GM18870 (cell line): Measurements from ENCODE around the gene MMP10.

Experiments
- ATAC-seq: cut with Tn5 transposase; IDR thresholded peaks from one replicate; pipeline ENCODE4 v1.9.1; 2021; ENCODE audit warnings: moderate library complexity; ENCODE audit not compliant: unreplicated experiment

Gene MMP10

DNA sequence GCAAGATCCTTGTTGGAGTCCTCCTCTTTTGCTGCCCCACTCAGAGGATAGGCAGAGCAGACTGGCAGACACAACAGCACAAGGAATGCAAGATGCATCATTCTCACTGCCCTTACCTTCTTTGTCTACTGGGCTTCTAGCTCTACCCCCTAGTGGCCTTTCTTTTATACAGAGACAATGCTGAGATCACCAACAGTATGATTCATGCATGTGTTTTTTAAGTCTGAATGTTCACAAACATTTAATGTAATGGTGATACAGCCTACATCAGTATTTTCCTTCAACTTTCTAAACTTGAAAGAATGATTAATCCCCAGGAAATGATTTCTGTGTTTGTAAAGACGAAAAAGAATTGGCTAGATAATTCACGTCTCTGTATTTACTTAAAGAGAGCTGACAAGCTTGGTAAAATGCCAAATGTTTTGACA lies at the start of gene MMP10:
MMP10 (minus strand) TSS at position 138 of the 428 bp plus-strand sequence; CDS start at position 101, 37 bp downstream.
- ATAC-seq: no peak

- ATAC-seq: no peak
These were observed 49.0 kb upstream of the MMP10 start for GRCh38 chr11:102829316-102830000.

DNA sequence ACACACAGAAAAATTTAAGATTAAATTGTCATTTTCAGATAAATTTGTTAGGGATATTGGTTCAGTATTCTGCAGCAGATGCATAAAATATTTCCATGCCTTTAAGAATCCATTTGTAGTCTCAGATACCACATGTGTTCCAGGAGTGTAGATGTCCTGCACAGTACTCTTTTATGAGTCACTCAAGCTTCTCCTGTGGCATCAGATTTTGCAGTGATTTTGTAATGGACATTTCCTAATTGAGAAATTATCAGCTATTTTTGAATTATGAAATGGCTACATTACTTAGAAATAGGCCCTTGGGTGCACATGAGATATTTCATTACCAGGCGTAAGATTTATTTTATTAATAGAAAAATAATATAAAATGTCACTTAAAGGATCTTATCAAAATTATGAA lies 44.1 kb upstream of the MMP10 start:
- ATAC-seq: no peak

DNA sequence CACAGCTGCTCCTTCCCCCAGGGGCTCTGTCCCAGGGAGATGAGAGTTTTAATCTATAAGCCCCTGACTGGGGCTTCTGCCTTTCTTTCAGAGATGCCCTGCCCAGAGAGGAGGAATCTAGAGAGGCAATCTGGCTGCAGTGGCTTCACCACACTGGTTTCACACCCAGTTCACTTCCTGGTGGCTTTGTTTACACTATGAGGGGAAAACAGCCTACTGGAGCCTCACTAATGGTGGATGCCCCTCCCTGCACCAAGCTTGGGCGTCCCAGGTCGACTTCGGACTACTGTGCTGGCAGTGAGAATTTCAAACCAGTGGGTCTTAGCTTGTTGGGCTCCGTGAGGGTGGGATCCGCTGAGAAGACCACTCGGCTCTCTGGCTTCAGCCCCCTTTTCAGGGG lies 39.1 kb upstream of the MMP10 start:
- ATAC-seq: no peak

DNA sequence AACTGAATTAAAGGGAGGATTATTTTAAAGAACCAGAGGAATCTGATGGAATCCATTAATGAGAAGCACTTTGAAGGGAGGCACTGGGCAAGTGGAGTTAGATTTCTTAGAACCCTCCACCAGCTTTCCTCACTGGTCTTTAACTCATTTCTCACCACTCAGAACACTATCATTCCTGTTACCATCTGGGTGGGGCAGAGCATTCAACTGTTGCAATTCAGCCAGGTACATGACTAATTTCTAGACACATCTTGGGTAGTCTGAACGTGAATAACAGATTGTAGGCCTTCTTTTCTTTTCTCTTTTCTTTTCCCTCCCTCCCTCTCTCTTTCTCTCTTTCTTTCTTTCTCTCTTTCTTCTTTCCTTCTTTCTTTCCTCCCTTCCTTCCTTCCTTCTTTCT lies 33.1 kb upstream of the MMP10 start:
- ATAC-seq: no peak

DNA sequence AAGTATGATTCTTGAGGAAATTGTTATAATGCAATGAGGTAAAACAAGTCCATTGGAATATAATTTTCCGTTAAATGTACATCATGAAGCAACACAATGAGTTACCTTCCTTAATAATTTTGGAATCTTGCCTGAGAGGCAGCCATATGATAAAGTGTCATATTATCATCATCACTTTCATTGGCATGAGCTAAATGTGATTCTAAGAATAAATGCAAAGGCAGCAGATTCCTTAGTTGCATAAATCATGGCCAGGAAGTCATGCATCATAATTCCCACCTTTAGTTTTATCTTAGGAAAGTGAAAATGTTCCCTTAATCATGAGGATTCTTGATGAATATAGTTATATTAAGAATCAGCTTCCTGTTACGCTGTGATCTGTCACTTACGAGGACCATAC lies 31.8 kb upstream of the MMP10 start:
- no peak for ATAC-seq

DNA sequence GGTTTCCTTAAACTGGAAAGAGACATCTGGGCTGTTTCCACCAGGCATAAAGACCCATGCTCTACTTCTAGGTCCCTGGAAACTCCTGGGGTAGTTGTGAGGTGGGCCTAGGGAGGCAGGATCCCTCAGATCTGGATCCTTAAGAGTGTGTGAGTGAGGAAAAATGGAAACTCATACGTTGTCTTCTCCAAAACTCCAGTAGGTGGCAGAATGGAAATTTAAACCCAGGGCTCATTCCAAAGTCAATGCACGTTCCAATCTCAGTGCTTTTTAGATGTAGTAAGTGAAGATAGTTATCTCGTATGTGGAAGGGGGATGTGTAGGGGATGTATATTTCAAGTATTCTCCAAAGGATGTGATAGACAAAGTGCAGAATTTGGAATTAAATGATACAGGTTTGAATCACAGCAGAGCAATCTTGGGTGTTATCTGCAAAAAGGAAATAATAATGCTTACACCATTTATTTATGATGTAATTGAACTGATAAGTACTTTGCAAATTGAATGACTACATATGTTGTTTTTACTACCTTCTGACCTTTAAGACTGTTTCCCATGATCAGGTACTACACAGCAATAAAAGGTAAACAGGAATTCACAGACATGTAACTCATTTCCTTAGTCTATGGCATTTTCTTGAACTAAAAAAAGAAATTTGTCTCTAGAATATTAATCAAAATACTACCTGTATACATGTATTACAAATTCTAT lies 30.7 kb upstream of the MMP10 start:
- ATAC-seq: no peak

- ATAC-seq: no peak
These were observed 29.5 kb upstream of the MMP10 start for GRCh38 chr11:102809971-102810370.

DNA sequence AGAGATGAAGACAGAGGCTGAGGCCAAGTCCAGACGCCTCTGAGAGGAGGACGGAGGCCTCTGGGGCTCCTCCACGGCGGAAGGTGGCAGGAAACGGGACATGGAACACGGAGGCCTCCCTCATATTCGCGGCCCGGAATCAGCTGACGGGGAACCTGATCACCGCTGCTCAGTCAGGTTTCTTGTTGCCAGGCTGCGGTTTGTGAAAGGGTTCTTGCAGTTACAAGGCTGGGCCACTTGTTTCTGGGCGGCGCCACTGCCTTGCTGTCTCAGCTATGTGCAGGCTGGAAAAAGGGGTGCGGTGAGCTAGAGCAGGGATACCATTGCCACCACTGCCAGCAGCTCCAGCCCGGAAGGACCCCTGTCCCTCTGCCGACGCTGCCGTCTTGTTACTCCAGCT lies 27.5 kb upstream of the MMP10 start:
- no peak for ATAC-seq

DNA sequence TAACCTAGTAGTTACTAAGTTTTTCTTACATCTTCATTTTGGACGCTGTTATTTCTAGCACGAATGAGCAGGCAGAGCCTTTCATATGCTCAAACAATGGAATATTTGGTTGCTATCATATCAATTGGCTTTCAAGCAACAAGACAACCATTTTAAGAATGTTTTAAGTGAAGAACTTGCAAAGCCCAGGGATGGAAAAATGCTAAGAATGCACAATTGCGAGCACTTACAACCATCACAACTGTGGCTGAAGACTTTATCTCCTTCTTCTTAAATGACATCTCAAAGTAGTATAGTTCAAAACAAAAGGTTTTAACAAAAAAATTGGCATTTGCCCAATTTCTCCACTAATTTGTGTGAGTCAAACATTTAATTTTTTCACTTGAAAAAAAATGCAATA lies 25.9 kb upstream of the MMP10 start:
- no peak for ATAC-seq

DNA sequence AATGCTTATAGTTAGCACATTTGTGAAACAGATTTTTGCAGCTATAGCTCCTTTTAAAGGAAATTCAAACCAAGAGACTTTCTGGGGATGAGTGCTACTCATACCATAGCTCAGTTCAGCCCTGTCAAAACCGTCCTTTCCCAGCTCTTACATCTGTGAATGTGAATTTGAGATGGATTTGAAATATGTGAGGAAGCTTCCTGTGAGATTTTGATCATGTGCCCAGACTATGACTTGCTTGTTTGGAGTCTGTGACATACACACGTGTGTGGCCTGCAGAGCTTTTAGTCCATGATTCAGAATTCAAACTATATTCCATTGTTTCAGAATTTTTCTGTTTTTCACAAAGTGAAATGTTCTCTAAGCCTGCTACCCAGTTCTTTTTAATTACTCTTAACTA lies 21.9 kb upstream of the MMP10 start:
- ATAC-seq: no peak

DNA sequence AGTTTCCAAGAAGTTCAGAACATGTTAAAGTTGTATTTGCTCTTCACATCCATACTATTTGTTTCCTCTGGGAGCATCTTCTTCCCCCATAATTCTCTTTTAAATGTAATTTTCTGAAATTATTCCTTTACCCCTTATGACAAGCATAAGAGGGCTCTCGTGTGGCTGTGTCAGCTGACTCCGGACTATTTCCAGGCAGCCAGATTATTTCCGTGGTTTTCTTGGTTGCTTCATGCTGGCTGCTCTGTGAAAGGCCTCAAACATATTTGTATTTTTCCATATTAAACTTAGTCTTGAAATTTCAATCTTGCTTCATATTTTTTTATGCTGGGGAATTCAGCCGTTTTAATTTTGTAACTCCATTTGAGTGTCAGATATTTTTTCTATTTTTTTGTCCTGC lies 20.3 kb upstream of the MMP10 start:
- ATAC-seq: no peak

GRCh38 chr11:102799681-102800340 lies 19.4 kb upstream of the MMP10 start:
- no peak for ATAC-seq

DNA sequence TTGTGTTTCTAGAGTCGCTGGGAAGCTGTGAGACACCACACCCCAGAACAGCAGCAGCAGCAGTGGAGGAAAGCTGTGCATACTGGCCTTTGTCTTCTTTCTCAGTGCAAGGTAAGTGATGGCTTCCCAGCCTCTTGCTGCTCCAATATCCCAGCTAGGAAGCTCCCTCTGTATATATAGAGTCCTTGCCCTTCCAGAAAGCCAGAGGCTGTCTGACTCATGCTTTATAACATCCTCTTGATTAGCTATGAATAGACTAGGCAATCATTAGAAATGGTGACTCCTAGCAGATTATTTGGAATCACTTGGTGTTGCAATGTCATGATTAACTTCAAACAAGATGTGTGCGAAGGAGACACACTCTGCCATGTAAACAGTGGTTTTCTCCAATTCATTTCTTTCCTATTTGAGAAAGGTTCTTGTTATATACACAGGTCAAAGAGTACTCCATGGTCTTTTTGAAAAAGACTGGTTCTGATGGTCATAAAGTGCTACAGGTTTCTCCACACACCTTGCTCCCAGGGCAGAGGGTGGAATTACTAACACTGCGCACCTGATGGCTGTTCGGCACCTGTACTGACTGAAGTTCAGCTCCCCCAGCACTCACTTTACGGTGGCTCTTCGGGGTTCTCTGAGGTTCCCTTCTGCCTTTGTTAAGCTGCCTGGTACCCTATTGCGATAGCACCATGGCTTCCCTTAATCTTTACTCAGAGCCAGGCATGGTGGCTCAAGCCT lies 17.8 kb upstream of the MMP10 start, which contains the start of gene MMP1:
MMP1 (minus strand) TSS at position 149 of the 735 bp plus-strand sequence; CDS start at position 81, 68 bp downstream.
- ATAC-seq: no peak

DNA sequence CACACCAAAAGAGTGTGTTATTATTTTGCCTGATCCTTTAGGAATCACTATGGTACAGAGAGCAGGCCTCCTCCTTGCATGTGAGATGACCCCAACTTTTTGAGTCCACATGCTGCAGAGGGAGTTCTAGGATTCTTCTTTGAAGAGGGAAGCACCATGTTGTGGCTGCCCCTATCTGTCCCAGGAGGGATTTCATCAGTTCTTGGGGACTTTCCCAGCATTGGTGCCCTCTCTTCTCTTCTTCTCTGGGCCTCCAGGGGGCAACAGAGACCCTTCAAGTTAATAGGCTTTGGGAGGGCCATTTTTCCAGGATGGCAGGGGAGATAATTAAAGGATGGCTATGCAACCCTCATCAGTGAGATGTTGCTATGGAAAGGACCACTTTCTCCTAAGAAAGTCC lies 14.0 kb upstream of the MMP10 start:
- peak; percentile 81 for ATAC-seq

DNA sequence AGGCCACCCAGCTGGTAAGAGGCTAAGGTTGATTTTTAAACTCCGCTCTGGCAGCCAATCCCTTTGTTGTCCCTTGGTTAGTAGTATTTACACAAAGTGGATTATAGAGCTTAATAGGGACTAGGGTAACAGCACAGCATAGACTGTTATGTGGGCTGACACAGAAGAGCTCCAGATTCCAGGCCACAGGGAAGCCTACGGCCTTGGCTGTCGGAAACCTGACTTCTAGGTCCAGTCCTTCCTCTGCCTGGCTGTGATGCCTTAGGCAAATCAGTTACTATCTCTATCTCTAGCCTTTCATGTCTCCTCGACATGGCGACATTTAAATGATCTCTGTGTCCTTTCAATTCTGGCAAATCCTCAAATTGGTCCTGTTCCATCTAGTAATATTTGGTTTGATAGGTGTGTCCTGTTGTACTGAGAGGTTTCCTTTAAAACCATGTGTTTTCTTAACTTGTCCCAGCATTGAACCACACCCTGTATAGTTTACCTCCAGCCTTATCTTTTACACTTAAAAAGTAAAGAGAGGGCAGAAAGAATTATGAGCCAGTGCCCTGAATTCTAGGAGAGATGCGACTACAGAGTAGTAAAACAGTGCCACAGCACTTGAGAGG lies 13.4 kb upstream of the MMP10 start:
- no peak for ATAC-seq

DNA sequence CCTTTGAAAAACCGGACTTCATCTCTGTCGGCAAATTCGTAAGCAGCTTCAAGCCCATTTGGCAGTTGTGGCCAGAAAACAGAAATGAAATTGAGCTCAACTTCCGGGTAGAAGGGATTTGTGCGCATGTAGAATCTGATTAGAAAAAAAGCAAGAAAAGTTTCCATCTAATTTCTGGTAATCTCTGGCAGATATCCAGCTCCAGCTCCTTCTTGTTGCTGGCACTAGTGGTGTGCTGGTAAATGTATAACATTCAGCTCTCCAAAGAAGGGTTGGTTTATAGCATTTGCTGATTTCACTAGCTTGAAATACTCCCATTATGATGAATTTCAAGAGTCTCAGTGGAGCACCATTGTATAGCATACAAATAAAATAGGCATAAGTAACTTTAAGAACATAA lies 12.2 kb upstream of the MMP10 start:
- no peak for ATAC-seq

DNA sequence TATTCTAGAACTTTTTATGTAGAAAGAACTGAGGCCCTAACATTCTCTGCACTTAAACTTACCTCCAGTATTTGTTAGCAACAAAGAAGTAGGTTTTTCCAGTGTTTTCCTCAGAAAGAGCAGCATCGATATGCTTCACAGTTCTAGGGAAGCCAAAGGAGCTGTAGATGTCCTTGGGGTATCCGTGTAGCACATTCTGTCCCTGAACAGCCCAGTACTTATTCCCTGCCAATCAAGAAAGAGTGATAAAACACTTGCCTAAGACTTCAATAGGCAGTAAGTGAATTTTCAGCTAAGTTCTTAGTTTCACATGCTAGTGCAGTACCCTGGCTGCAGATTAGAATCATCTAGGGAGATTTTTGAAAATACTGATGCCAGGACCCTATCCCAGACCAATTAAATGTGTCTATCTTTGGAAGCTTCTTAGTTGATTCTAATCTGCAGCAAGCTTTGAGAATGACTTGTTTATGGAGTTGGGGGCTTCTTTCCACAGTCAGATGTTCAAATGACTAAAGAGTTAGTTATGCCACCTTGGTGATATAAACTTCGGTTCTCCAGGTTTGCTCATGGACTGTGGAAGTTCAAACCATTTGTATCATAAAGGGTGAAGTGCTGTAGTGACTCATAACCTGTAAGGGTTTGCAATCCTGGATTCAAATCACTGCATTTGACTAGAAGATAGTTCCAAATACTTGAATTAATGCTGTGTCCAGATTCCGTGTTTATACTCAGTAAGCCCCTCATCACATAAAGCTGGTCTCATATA lies 11.0 kb upstream of the MMP10 start:
- ATAC-seq: no peak

- no peak for ATAC-seq
These were observed 8.0 kb upstream of the MMP10 start for GRCh38 chr11:102788334-102788995.

DNA sequence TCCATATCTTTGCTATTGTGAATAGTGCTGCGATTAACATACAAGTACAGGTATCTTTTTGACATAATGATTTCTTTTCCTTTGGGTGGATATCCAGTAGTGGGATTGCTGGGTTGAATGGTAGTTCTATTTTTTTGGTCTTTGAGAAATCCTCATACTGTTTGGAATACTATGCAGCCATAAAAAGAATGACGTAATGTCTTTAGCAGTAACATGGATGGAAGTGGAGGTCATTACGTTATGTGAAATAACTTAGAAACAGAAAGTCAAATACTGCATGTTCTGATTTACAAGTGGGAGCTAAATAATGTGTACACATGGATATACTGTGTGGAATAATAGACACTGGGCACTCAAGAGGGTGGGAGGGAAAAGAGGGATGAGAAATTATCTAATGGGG lies 4.0 kb upstream of the MMP10 start:
- no peak for ATAC-seq
